Measurements from ENCODE around the gene CTDP1.

DNA sequence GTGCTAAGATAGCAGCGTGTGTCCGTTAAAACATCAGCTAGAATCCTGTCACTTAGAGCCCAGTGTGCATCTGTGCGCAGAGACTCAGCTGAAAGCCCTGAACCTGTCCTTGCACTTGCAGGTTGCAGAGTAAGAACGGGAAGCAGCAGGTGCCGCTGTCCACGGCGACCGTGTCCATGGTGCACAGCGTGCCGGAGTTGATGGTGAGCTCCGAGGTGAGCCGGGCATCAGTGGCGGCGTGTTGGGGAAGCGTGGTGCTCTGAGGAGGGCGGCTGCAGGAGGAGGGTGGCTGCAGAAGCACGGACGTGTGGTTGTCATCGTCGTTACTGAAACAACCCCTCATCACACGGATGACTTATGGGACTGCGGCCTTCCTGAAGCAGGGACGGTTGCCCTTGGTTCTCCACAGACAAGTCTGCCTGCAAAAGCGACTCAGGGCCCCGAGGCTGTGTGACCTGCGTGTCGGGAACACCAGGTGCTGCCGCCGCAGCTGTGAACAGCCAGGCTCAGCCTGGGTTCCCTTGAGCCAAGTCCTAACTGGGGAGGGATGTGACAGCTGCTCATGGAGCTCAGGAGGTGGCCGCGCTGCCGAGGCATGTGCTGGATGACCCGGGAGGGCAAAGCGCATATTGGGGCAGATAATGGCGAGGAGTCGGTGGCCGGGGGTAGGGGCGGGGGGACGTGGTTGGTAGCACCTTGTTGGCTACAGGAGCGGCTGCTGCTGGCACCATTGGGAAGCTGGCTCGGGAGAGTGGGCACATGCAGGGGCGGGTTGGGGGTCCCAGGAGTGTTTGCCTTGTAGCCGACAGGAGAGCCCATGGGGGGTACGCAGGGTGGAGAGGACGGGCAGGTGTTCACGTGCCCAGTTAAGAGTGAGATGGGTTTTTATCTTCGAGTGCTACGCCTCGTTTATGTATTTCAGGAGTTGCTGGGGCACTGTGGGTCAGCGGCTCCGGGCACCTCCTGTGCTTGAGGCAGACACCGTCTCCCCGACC is 16.6 kb downstream of the CTDP1 start:
- no peak for TF ChIP-seq CTCF (IDR thresholded peaks at IDR 0.05; ENCODE audit: low read length)
- TF ChIP-seq EZH2 (IDR thresholded peaks at IDR 0.05; ENCODE audit: borderline replicate concordance, low read length) = no peak

All from OCI-LY1 (cell line).